Stomach (tissue), 4 donors: ENCODE results near the gene WWOX.

Experiments used
- POLR2A ChIP-seq, 4 donors: fragments of 450-650 bp; IDR thresholded peaks; one replicate each; pipeline ENCODE4 v1.6.1; 2016; ENCODE audit warnings: antibody characterized with exemption in 4 of 4, control low read depth in 2 of 4, mild to moderate bottlenecking in 1 of 4, moderate library complexity in 1 of 4
- POLR2AphosphoS5 ChIP-seq, 3 donors: sonication (generic); formaldehyde crosslinking; IDR thresholded peaks; one replicate each; pipeline ENCODE4 v1.6.1; 2016; ENCODE audit warnings: antibody characterized with exemption in 3 of 3
- TF ChIP-seq, protein P1 (sequence below), 7 experiments: fragments of 450-650 bp in 4 of 7; fragments of 200-600 bp in 3 of 7; sonication (generic) in 3 of 7; IDR thresholded peaks; one replicate each; pipeline ENCODE4 v1.5.1; 2016 to 2019; ENCODE audit warnings: antibody characterized with exemption in 7 of 7, control low read depth in 2 of 7, mild to moderate bottlenecking in 1 of 7

DNA sequence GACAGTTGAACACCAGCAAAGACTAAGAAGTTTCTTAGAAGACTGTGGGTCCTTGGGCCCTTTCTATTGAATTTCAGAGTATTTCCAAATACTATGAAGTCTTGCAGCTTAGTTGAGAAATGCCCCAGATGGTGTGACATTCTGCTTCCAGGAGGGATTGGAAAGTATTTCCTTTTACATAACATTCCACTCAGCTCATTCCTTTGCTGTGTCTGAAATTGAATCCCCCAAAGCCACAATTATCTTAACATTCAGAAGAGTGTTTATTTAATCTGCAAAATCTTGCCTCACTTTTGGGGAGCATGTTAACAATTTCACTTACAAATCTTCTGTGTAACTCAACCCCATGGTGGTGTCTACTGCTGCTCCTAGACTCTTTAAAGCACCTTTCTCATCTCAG, 307.7 kb downstream of the WWOX start:
- TF ChIP-seq, protein P1, sequence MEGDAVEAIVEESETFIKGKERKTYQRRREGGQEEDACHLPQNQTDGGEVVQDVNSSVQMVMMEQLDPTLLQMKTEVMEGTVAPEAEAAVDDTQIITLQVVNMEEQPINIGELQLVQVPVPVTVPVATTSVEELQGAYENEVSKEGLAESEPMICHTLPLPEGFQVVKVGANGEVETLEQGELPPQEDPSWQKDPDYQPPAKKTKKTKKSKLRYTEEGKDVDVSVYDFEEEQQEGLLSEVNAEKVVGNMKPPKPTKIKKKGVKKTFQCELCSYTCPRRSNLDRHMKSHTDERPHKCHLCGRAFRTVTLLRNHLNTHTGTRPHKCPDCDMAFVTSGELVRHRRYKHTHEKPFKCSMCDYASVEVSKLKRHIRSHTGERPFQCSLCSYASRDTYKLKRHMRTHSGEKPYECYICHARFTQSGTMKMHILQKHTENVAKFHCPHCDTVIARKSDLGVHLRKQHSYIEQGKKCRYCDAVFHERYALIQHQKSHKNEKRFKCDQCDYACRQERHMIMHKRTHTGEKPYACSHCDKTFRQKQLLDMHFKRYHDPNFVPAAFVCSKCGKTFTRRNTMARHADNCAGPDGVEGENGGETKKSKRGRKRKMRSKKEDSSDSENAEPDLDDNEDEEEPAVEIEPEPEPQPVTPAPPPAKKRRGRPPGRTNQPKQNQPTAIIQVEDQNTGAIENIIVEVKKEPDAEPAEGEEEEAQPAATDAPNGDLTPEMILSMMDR (IDR thresholded peaks at IDR 0.05): no peak
- TF ChIP-seq POLR2A (IDR thresholded peaks at IDR 0.05) (no peak), POLR2AphosphoS5 (IDR thresholded peaks at IDR 0.05) (peak in 2 of 3 donors; percentile 5 to 32)
